Measurements from ENCODE around the gene SNX32. TPM values are rescaled to one million over a fixed set of nuclear protein-coding genes. Genes with fewer than 3 reads are reported as not detected.

SNX32 gene
- polyA plus RNA-seq, 3 donors: 1.4 to 3.7 (median 2.2) TPM

GRCh38 chr11:65862191-65862735 lies 28.5 kb downstream of the SNX32 start:
- DNase-seq (ENCODE audit: extremely low read depth in 1 of 11, low read depth in 9 of 11, low spot score in 4 of 11): no peak

- no peak for DNase-seq (ENCODE audit: extremely low read depth in 1 of 11, low read depth in 9 of 11, low spot score in 4 of 11)
These were observed 29.5 kb downstream of the SNX32 start for GRCh38 chr11:65862941-65863888.

- no peak for DNase-seq (ENCODE audit: extremely low read depth in 1 of 11, low read depth in 9 of 11, low spot score in 4 of 11)
These were observed 30.3 kb downstream of the SNX32 start for GRCh38 chr11:65863889-65864705.

GRCh38 chr11:65864706-65865471 lies 31.1 kb downstream of the SNX32 start:
- DNase-seq (ENCODE audit: extremely low read depth in 1 of 11, low read depth in 9 of 11, low spot score in 4 of 11): no peak

GRCh38 chr11:65865550-65866172 lies 31.9 kb downstream of the SNX32 start:
- no peak for DNase-seq (ENCODE audit: extremely low read depth in 1 of 11, low read depth in 9 of 11, low spot score in 4 of 11)

GRCh38 chr11:65866509-65867283 lies 32.9 kb downstream of the SNX32 start:
- DNase-seq (ENCODE audit: extremely low read depth in 1 of 11, low read depth in 9 of 11, low spot score in 4 of 11): no peak

GRCh38 chr11:65867284-65868071 lies 33.7 kb downstream of the SNX32 start:
- no peak for DNase-seq (ENCODE audit: extremely low read depth in 1 of 11, low read depth in 9 of 11, low spot score in 4 of 11)

GRCh38 chr11:65868076-65868667 lies 34.4 kb downstream of the SNX32 start:
- no peak for DNase-seq (ENCODE audit: extremely low read depth in 1 of 11, low read depth in 9 of 11, low spot score in 4 of 11)

GRCh38 chr11:65868907-65869306 lies 35.1 kb downstream of the SNX32 start:
- no peak for DNase-seq (ENCODE audit: extremely low read depth in 1 of 11, low read depth in 9 of 11, low spot score in 4 of 11)

GRCh38 chr11:65869643-65870306 lies 36.0 kb downstream of the SNX32 start:
- no peak for DNase-seq (ENCODE audit: extremely low read depth in 1 of 11, low read depth in 9 of 11, low spot score in 4 of 11)

- no peak for DNase-seq (ENCODE audit: extremely low read depth in 1 of 11, low read depth in 9 of 11, low spot score in 4 of 11)
These were observed 36.5 kb downstream of the SNX32 start for GRCh38 chr11:65870307-65870658.

GRCh38 chr11:65870706-65871681 lies 37.2 kb downstream of the SNX32 start:
- no peak for DNase-seq (ENCODE audit: extremely low read depth in 1 of 11, low read depth in 9 of 11, low spot score in 4 of 11)

GRCh38 chr11:65871811-65872548 lies 38.2 kb downstream of the SNX32 start:
- no peak for DNase-seq (ENCODE audit: extremely low read depth in 1 of 11, low read depth in 9 of 11, low spot score in 4 of 11)

- DNase-seq (ENCODE audit: extremely low read depth in 1 of 11, low read depth in 9 of 11, low spot score in 4 of 11): peak in 1 of 11 donors; percentile 36
These were observed 39.0 kb downstream of the SNX32 start, which contains the start of gene EFEMP2 for GRCh38 chr11:65872586-65873317. Gene EFEMP2, minus strand, starts transcription at chr11:65872800. Its CDS starts 446 bp downstream, at chr11:65872354.
